ENCODE data around the gene CDK2. TPM values are rescaled to one million over a fixed set of nuclear protein-coding genes. Genes with fewer than 3 reads are reported as not detected.

The CDK2 gene
- total and polyA plus RNA-seq, 9 of the 15 experiments (the other 6 are each of a cell fraction or from before 2014, with no cell fraction given) = 17.4 to 213 (median 109) TPM

GRCh38 chr12:56007564-56008559, 41.2 kb downstream of the CDK2 start (continued):
- TF ChIP-seq IFI16 (CRISPR knock-in tag; IDR thresholded peaks at IDR 0.05) (no peak), PKNOX1 (IDR thresholded peaks at IDR 0.05) (no peak), ARHGAP35 (IDR thresholded peaks at IDR 0.05; ENCODE audit: partially characterized antibody) (peak; percentile 9), CEBPG (CRISPR knock-in tag; IDR thresholded peaks at IDR 0.05) (no peak), CEBPG (tag; conservative IDR thresholded peaks at IDR 0.05 in 1 of 2, IDR thresholded peaks at IDR 0.05 in 1 of 2) (no peak), GABPA (tag; conservative IDR thresholded peaks at IDR 0.05; ENCODE audit: low read depth) (peak; percentile 82), ZNF217 (CRISPR knock-in tag; IDR thresholded peaks at IDR 0.05) (no peak), TRIM24 (IDR thresholded peaks at IDR 0.05) (no peak), HDAC1 (IDR thresholded peaks at IDR 0.05) (0 out of 4 replicates have a peak, but pooled peaks of 1 of the 2 experiments have one; percentile 18), ZKSCAN1 (IDR thresholded peaks at IDR 0.05; ENCODE audit: low read depth, low read length) (no peak), TCF7 (IDR thresholded peaks at IDR 0.05; ENCODE audit: borderline replicate concordance) (no peak), HDAC8 (tag; IDR thresholded peaks at IDR 0.05) (no peak), U2AF1 (optimal IDR thresholded peaks at IDR 0.05; ENCODE audit: low read depth, low read length) (no peak), CHD1 (IDR thresholded peaks at IDR 0.05; ENCODE audit: low read length) (no peak), MBD2 (IDR thresholded peaks at IDR 0.05; ENCODE audit: borderline replicate concordance, low read depth) (no peak), MED1 (CRISPR knock-in tag; IDR thresholded peaks at IDR 0.05; ENCODE audit: borderline replicate concordance) (no peak), BRD9 (IDR thresholded peaks at IDR 0.05; ENCODE audit: low read depth, partially characterized antibody) (no peak)
- TF ChIP-seq, protein P1, sequence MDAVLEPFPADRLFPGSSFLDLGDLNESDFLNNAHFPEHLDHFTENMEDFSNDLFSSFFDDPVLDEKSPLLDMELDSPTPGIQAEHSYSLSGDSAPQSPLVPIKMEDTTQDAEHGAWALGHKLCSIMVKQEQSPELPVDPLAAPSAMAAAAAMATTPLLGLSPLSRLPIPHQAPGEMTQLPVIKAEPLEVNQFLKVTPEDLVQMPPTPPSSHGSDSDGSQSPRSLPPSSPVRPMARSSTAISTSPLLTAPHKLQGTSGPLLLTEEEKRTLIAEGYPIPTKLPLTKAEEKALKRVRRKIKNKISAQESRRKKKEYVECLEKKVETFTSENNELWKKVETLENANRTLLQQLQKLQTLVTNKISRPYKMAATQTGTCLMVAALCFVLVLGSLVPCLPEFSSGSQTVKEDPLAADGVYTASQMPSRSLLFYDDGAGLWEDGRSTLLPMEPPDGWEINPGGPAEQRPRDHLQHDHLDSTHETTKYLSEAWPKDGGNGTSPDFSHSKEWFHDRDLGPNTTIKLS (IDR thresholded peaks at IDR 0.05; ENCODE audit: borderline replicate concordance, low read depth) = no peak
- TF ChIP-seq, protein P2, sequence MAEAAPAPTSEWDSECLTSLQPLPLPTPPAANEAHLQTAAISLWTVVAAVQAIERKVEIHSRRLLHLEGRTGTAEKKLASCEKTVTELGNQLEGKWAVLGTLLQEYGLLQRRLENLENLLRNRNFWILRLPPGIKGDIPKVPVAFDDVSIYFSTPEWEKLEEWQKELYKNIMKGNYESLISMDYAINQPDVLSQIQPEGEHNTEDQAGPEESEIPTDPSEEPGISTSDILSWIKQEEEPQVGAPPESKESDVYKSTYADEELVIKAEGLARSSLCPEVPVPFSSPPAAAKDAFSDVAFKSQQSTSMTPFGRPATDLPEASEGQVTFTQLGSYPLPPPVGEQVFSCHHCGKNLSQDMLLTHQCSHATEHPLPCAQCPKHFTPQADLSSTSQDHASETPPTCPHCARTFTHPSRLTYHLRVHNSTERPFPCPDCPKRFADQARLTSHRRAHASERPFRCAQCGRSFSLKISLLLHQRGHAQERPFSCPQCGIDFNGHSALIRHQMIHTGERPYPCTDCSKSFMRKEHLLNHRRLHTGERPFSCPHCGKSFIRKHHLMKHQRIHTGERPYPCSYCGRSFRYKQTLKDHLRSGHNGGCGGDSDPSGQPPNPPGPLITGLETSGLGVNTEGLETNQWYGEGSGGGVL (CRISPR knock-in tag; IDR thresholded peaks at IDR 0.05) = no peak
- TF ChIP-seq, protein P3, sequence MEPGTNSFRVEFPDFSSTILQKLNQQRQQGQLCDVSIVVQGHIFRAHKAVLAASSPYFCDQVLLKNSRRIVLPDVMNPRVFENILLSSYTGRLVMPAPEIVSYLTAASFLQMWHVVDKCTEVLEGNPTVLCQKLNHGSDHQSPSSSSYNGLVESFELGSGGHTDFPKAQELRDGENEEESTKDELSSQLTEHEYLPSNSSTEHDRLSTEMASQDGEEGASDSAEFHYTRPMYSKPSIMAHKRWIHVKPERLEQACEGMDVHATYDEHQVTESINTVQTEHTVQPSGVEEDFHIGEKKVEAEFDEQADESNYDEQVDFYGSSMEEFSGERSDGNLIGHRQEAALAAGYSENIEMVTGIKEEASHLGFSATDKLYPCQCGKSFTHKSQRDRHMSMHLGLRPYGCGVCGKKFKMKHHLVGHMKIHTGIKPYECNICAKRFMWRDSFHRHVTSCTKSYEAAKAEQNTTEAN (CRISPR knock-in tag; IDR thresholded peaks at IDR 0.05) = no peak
- TF ChIP-seq, protein P4, sequence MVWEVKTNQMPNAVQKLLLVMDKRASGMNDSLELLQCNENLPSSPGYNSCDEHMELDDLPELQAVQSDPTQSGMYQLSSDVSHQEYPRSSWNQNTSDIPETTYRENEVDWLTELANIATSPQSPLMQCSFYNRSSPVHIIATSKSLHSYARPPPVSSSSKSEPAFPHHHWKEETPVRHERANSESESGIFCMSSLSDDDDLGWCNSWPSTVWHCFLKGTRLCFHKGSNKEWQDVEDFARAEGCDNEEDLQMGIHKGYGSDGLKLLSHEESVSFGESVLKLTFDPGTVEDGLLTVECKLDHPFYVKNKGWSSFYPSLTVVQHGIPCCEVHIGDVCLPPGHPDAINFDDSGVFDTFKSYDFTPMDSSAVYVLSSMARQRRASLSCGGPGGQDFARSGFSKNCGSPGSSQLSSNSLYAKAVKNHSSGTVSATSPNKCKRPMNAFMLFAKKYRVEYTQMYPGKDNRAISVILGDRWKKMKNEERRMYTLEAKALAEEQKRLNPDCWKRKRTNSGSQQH (CRISPR knock-in tag; IDR thresholded peaks at IDR 0.05) = no peak
